HG02943 (cell line): ENCODE results near the gene AP1M1.
"Not testable (repeated sequence)": the region's sequence is repeated elsewhere in the genome, so short reads cannot be mapped to it uniquely, and the experiment has no call there.

ENCODE experiments used
- ATAC-seq: cut with Tn5 transposase; IDR thresholded peaks from one replicate; pipeline ENCODE4 v1.9.1; 2021; ENCODE audit warnings: mild to moderate bottlenecking, low read depth, moderate library complexity; ENCODE audit not compliant: unreplicated experiment

Gene AP1M1

DNA sequence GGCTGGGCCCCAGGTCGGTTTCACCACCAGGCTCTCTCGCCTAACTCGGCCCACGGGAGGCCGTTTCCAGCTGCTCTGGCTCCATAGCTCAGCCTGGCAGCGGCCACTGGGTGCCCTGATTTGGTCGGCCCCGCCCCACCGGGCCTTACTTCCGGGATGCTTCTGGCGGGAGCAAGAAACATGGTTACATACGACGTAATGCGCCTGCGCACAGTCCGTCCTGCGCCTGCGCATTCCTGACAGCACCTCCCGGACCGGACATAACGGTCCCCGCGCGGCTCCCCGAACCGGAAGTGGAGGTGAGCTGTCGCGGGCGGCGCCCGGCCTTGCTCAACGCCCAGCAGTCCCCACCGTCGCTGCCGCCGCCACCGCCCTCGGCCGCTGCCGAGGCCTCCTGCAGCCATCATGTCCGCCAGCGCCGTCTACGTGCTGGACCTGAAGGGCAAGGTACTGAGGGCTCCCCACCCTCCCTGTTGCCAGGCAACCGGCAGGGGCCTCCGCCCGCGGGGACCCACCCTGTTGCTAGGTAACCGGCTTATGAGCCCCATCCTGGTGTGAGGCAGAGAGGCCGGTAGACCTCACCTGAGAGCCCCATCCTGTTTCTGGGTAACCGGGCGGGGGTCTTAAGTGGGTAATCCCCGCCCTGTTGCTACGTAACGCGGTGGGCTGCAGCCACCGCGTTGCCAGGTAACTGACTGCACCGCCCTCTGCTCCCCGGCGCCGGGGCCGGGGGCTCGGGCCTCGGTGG lies at the start of gene AP1M1:
Gene AP1M1 (plus strand): TSS at position 290 of the 748 bp plus-strand sequence. CDS start 116 bp downstream, at position 406.
- peak; percentile 84 for ATAC-seq

GRCh38 chr19:16148443-16149229 lies 49.1 kb upstream of the AP1M1 start:
- no peak for ATAC-seq

DNA sequence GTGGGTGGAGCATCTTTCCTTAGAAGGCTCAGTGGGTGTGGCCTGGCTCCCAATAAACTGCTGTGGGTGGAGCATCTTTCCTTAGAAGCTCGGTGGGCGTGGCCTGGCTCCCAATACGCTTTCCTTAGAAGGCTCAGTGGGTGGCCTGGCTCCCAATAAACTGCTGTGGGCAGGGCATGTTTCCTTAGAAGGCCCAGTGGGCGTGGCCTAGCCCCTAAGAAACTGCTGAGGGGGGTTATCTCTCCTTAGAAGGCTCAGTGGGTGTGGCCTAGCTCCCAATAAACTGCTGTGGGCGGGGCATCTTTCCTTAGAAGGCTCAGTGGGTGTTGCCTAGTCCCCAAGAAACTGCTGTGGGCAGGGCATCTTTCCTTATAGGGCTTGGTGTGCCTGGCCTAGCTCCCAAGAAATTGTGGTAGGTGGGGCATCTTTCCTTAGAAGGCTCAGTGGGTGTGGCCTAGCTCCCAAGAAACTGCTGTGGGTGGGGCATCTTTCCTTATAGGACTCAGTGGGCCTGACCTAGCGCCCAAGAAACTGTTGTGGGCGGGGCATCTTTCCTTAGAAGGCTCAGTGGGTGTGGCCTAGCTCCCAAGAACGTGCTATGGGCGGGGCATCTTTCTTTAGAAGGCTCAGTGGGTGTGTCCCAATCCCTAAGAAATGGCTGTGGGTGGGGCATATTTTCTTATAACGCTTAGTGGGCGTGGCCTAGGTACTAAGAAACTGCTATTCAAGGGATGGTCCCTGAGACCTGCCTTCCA lies 44.0 kb upstream of the AP1M1 start:
- ATAC-seq: no peak

- ATAC-seq: no peak
These were observed 43.2 kb upstream of the AP1M1 start for GRCh38 chr19:16154557-16154956.

- ATAC-seq: no peak
These were observed 42.6 kb upstream of the AP1M1 start for GRCh38 chr19:16155128-16155527.

GRCh38 chr19:16156904-16157303 lies 40.8 kb upstream of the AP1M1 start:
- no peak for ATAC-seq

- ATAC-seq: no peak
These were observed 40.1 kb upstream of the AP1M1 start for GRCh38 chr19:16157601-16158000.

- no peak for ATAC-seq
These were observed 38.1 kb upstream of the AP1M1 start for GRCh38 chr19:16159655-16160054.

DNA sequence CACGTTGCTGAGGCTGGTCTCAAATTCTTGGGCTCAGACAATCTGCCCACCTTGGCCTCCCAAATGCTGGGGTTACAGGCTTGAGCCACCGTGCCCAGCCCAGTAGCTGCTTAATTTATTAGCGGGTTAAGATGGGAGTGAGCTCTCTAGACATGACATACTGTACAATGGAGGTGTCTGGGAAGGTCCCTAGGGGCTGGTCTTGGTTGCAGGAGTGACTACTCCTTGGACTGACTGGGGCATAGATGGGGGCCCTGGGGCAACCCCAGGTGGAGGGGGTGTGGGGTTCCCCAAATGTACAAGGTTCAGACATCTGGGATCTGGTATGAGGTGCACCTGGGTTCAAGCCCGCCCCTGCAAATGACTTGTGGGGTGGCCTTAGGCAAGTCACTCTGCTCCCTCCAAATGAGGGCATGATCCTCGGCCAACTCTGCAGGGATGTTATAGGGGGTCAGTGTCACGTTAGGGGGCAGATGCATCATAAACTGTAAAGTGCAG lies 37.2 kb upstream of the AP1M1 start:
- ATAC-seq: no peak

GRCh38 chr19:16160943-16161560 lies 36.7 kb upstream of the AP1M1 start:
- no peak for ATAC-seq

DNA sequence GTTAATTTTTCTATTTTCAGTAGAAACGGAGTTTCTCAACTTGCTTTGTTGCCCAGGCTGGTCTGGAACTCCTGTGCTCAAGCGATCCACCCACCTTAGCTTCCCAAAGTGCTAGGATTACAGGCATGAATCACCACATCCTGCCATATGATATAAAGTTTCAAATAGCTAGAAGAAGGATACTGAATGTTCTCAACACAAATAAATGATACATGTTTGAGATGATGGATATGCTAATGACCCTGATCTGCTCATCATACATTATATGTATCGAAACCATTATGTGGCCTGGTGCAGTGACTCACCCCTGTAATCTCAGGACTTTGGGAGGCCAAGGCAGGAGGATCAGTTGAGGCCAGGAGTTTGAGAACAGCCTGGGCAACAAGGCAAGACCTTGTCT lies 35.9 kb upstream of the AP1M1 start:
- ATAC-seq: no peak

- no peak for ATAC-seq
These were observed 33.4 kb upstream of the AP1M1 start for GRCh38 chr19:16164222-16164890.

GRCh38 chr19:16166417-16166816 lies 31.3 kb upstream of the AP1M1 start:
- no peak for ATAC-seq

GRCh38 chr19:16167055-16167454 lies 30.7 kb upstream of the AP1M1 start:
- no peak for ATAC-seq

GRCh38 chr19:16168465-16169081 lies 29.1 kb upstream of the AP1M1 start:
- no peak for ATAC-seq

GRCh38 chr19:16170134-16170533 lies 27.6 kb upstream of the AP1M1 start:
- no peak for ATAC-seq

GRCh38 chr19:16175954-16176353 lies 21.8 kb upstream of the AP1M1 start:
- ATAC-seq: no peak

- not testable (repeated sequence) for ATAC-seq
These were observed 18.8 kb upstream of the AP1M1 start for GRCh38 chr19:16178866-16179265.

GRCh38 chr19:16180611-16181010 lies 17.1 kb upstream of the AP1M1 start:
- no peak for ATAC-seq
